ENCODE measurements around the gene MYB. TPM values are rescaled to one million over a fixed set of nuclear protein-coding genes. Genes with fewer than 3 reads are reported as not detected.

Gene MYB
- total and polyA plus RNA-seq, 2 donors (not counting 3 experiments of a cell fraction or from before 2014, with no cell fraction given) = 0.14 to 0.53 TPM

GRCh38 chr6:135212935-135213334, 31.8 kb downstream of the MYB start:
- Histone ChIP-seq H3K27me3 (ENCODE audit: control insufficient read depth in 2 of 2, insufficient read depth in 2 of 2, low read length in 2 of 2) (no peaks in the 10 kb centered on the region), H3K4me2 (ENCODE audit: insufficient read depth, low read length) (no peak overlapping the region), H3K9me1 (replicated peaks; ENCODE audit: control insufficient read depth, extremely low read depth, insufficient read depth, low read length) (no peaks in the 10 kb centered on the region), H3K36me3 (ENCODE audit: control insufficient read depth in 2 of 2, extremely low read depth in 1 of 2, insufficient read depth in 2 of 2, low read length in 2 of 2) (no peaks in the 10 kb centered on the region), H3K9me3 (replicated peaks; ENCODE audit: control insufficient read depth, insufficient read depth, low read length) (no peaks in the 10 kb centered on the region), H3K4me1 (ENCODE audit: control insufficient read depth, extremely low read depth, insufficient read depth, low read length) (no peaks in the 10 kb centered on the region), H3K9ac (replicated peaks; ENCODE audit: extremely low read depth, insufficient read depth, low read length) (no peak overlapping the region), H4K20me1 (replicated peaks; ENCODE audit: control insufficient read depth, extremely low read depth, insufficient read depth, low read length) (no peaks in the 10 kb centered on the region), H3K79me2 (ENCODE audit: control insufficient read depth, insufficient read depth, low read length) (no peaks in the 10 kb centered on the region), H2AFZ (ENCODE audit: low read depth, low read length) (no peak overlapping the region), H3K4me3 (replicated peaks in 1 of 3; ENCODE audit: insufficient read depth in 1 of 3, low read depth in 1 of 3, low read length in 3 of 3) (no peak overlapping the region), H3K27ac (ENCODE audit: insufficient read depth, low read depth, low read length) (no peak overlapping the region)
- FAIRE-seq = no peak
- dilution Hi-C loops (cut with MboI; ENCODE audit: extremely low pct_ligation_motif_present, low sequenced_read_pairs) (no loop called here), intact Hi-C loops (cut with micrococcal nuclease) (no loop called here)
- ChIA-PET CTCF (interaction anchor here (1.0 kb wide), 1 partner anchor 50 kb away, joined by 6 read pairs; no protein-coding TSS in a partner anchor), POLR2A (no interaction called here)
- no TSS peak for BruUV-seq (replicated peaks)
- DNase-seq (ENCODE audit: low read depth, low spot score) = no peak
- no peak for TF ChIP-seq MAX (IDR thresholded peaks at IDR 0.05; ENCODE audit: insufficient read depth, insufficient read length)
- TF ChIP-seq FOS (IDR thresholded peaks at IDR 0.05; ENCODE audit: borderline replicate concordance, insufficient read depth, low read length) = no peak
- TF ChIP-seq CTCF (IDR thresholded peaks at IDR 0.05; ENCODE audit: extremely low read depth in 1 of 2, insufficient read depth in 1 of 2, low read depth in 1 of 2, low read length in 2 of 2) = no peak
- no peak for TF ChIP-seq EZH2 (IDR thresholded peaks at IDR 0.05; ENCODE audit: borderline replicate concordance, low read depth, low read length, severe bottlenecking)
- no peak for TF ChIP-seq GATA2 (IDR thresholded peaks at IDR 0.05; ENCODE audit: insufficient read depth, insufficient read length, low read depth, low read length)
- no peak for TF ChIP-seq POLR2A (IDR thresholded peaks at IDR 0.05; ENCODE audit: low read depth, low read length)
- no peak for TF ChIP-seq POLR2AphosphoS5 (IDR thresholded peaks at IDR 0.05; ENCODE audit: insufficient read depth, low read depth, low read length)
- no peak for TF ChIP-seq JUN (IDR thresholded peaks at IDR 0.05; ENCODE audit: borderline replicate concordance, insufficient read depth, insufficient read length, low read depth)
- no peak for TF ChIP-seq MYC (IDR thresholded peaks at IDR 0.05; ENCODE audit: low read depth, low read length)

Measured in endothelial cell of umbilical vein (primary cell).